GDM1 (cell line): ENCODE results near the gene FNDC3A.
"Not testable (repeated sequence)": the region's sequence is repeated elsewhere in the genome, so short reads cannot be mapped to it uniquely, and the experiment has no call there.

Experiments
- DNase-seq: peaks from one replicate; lab custom pipeline; 2025; lab: John Stamatoyannopoulos, UW

The FNDC3A gene

GRCh38 chr13:49086722-49087121, 111.0 kb downstream of the FNDC3A start:
- no peak for DNase-seq

- DNase-seq = no peak
These were observed 117.7 kb downstream of the FNDC3A start for GRCh38 chr13:49093376-49093775.

GRCh38 chr13:49097374-49097773, 121.7 kb downstream of the FNDC3A start:
- no peak for DNase-seq

GRCh38 chr13:49098198-49098597, 122.5 kb downstream of the FNDC3A start:
- DNase-seq = no peak

GRCh38 chr13:49098771-49099512, 123.2 kb downstream of the FNDC3A start:
- DNase-seq = no peak

GRCh38 chr13:49099513-49099877, 123.8 kb downstream of the FNDC3A start:
- DNase-seq = no peak

- DNase-seq = no peak
These were observed 125.2 kb downstream of the FNDC3A start for GRCh38 chr13:49100637-49101570.

- peak; percentile 28 for DNase-seq
These were observed 132.5 kb downstream of the FNDC3A start for GRCh38 chr13:49108196-49108595.

- peak; percentile 77 for DNase-seq
These were observed 134.6 kb downstream of the FNDC3A start for GRCh38 chr13:49110122-49110912.

- DNase-seq = no peak
These were observed 135.1 kb downstream of the FNDC3A start for GRCh38 chr13:49110913-49111170.

GRCh38 chr13:49112782-49113525, 137.2 kb downstream of the FNDC3A start:
- DNase-seq = no peak

- no peak for DNase-seq
These were observed 138.0 kb downstream of the FNDC3A start for GRCh38 chr13:49113526-49114286.

GRCh38 chr13:49116873-49117272, 141.2 kb downstream of the FNDC3A start:
- DNase-seq = no peak

GRCh38 chr13:49118455-49118854, 142.7 kb downstream of the FNDC3A start:
- DNase-seq = not testable (repeated sequence)

- DNase-seq = no peak
These were observed 149.1 kb downstream of the FNDC3A start for GRCh38 chr13:49124693-49125304.

GRCh38 chr13:49125964-49126524, 150.3 kb downstream of the FNDC3A start:
- no peak for DNase-seq

- DNase-seq = no peak
These were observed 156.8 kb downstream of the FNDC3A start for GRCh38 chr13:49132479-49133002.

GRCh38 chr13:49134305-49134704, 158.6 kb downstream of the FNDC3A start:
- DNase-seq = no peak

- not testable (repeated sequence) for DNase-seq
These were observed 161.5 kb downstream of the FNDC3A start for GRCh38 chr13:49137138-49137643.
